Measurements from ENCODE around the gene RNASE11.

Gene RNASE11

GRCh38 chr14:20610002-20610765, 22.4 kb upstream of the RNASE11 start:
- no peaks in the 10 kb centered on the region for H3K9me3 Mint-ChIP-seq
- no peak overlapping the region for H3K4me3 Mint-ChIP-seq
- TF ChIP-seq CTCF (IDR thresholded peaks at IDR 0.05), result no peak
- H3K4me1 Mint-ChIP-seq, result no peaks in the 10 kb centered on the region
- no peaks in the 10 kb centered on the region for H3K36me3 Mint-ChIP-seq (ENCODE audit: low read depth)
- DNase-seq, result peak; percentile 89
- no peak overlapping the region for H3K27ac Mint-ChIP-seq
- H3K27me3 Mint-ChIP-seq (ENCODE audit: low read depth, poor library complexity), result peaks cover 6% of the 10 kb centered on the region

- peak; percentile 66 for DNase-seq
- no peaks in the 10 kb centered on the region for H3K9me3 Mint-ChIP-seq
- no peak overlapping the region for H3K27ac Mint-ChIP-seq
Measured at GRCh38 chr14:20609215-20610001, 21.6 kb upstream of the RNASE11 start.

GRCh38 chr14:20608383-20609110, 20.7 kb upstream of the RNASE11 start:
- H3K36me3 Mint-ChIP-seq (ENCODE audit: low read depth), result no peaks in the 10 kb centered on the region
- no peak for DNase-seq
- H3K27me3 Mint-ChIP-seq (ENCODE audit: low read depth, poor library complexity), result peaks cover 6% of the 10 kb centered on the region
- H3K27ac Mint-ChIP-seq, result no peak overlapping the region
- H3K9me3 Mint-ChIP-seq, result no peaks in the 10 kb centered on the region
- no peak for TF ChIP-seq CTCF (IDR thresholded peaks at IDR 0.05)
- H3K4me3 Mint-ChIP-seq, result peak overlapping the region; percentile 43
- H3K4me1 Mint-ChIP-seq, result no peaks in the 10 kb centered on the region

More at GRCh38 chr14:20609215-20610001, 21.6 kb upstream of the RNASE11 start:
- Mint-ChIP-seq H3K36me3 (ENCODE audit: low read depth) (no peaks in the 10 kb centered on the region), H3K27me3 (ENCODE audit: low read depth, poor library complexity) (peaks cover 6% of the 10 kb centered on the region), H3K4me1 (no peaks in the 10 kb centered on the region), H3K4me3 (no peak overlapping the region)
- peak; percentile 87 for TF ChIP-seq CTCF (IDR thresholded peaks at IDR 0.05)

GRCh38 chr14:20607617-20608016, 19.8 kb upstream of the RNASE11 start:
- H3K4me3 Mint-ChIP-seq, result no peak overlapping the region
- no peaks in the 10 kb centered on the region for H3K36me3 Mint-ChIP-seq (ENCODE audit: low read depth)
- H3K27ac Mint-ChIP-seq, result no peak overlapping the region
- peaks cover 9% of the 10 kb centered on the region for H3K27me3 Mint-ChIP-seq (ENCODE audit: low read depth, poor library complexity)
- no peak for TF ChIP-seq CTCF (IDR thresholded peaks at IDR 0.05)
- H3K4me1 Mint-ChIP-seq, result no peaks in the 10 kb centered on the region
- no peaks in the 10 kb centered on the region for H3K9me3 Mint-ChIP-seq
- no peak for DNase-seq

- no peak for DNase-seq
- Mint-ChIP-seq H3K27ac (no peak overlapping the region), H3K27me3 (ENCODE audit: low read depth, poor library complexity) (peaks cover 9% of the 10 kb centered on the region), H3K36me3 (ENCODE audit: low read depth) (no peaks in the 10 kb centered on the region), H3K4me1 (no peaks in the 10 kb centered on the region), H3K9me3 (no peaks in the 10 kb centered on the region), H3K4me3 (no peak overlapping the region)
- TF ChIP-seq CTCF (IDR thresholded peaks at IDR 0.05), result no peak
Measured at GRCh38 chr14:20606902-20607242, 19.1 kb upstream of the RNASE11 start.

Measured in nephron progenitor cell (in vitro differentiated cells).